GM18907 (cell line): Measurements from ENCODE around the gene GNB3.

Experiments
- ATAC-seq: cut with Tn5 transposase; IDR thresholded peaks from one replicate; pipeline ENCODE4 v1.9.1; 2021; ENCODE audit warnings: mild to moderate bottlenecking, moderate library complexity; ENCODE audit not compliant: unreplicated experiment

The GNB3 gene

DNA sequence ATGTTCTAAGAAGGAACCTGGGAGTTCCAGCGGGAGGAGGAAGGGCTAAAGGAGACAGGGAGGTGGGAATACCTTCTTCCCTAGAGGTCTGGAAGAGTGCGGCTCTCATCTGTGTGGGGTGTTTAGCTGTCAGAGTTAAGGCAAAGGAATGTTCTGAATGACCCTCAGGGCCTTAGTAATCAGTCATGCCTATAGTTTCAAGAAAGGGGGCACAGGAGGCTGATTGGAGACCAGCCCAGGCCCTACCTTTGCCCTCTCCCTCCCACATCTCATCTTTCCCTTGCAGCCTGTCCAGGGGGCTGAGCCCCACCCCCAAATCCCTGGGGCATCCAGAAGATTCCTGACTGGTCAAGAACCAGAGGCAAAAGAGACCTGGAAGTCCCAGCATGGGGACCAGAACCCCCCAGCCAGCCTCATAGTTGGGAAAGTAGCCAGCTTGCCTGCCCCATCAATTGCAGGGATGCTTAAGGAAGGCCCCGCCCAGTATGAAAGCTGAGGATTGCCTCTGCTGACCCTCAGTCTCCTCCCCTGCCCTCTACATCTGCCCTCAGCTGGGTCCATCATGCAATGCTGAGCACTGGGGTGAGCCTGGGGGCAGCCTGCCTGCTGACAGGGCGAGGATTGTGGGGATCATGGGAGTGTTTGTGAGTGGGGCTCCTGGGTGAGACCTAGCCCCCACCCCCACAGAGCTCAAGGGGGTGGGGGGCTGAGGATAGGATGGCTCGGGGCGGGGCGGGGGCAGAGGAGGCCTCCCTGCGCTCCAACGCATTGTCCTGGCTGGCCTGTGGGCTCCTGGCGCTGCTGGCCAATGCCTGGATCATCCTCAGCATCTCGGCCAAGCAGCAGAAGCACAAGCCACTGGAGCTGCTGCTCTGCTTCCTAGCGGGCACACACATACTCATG is 17.3 kb upstream of the GNB3 start:
- no peak for ATAC-seq

DNA sequence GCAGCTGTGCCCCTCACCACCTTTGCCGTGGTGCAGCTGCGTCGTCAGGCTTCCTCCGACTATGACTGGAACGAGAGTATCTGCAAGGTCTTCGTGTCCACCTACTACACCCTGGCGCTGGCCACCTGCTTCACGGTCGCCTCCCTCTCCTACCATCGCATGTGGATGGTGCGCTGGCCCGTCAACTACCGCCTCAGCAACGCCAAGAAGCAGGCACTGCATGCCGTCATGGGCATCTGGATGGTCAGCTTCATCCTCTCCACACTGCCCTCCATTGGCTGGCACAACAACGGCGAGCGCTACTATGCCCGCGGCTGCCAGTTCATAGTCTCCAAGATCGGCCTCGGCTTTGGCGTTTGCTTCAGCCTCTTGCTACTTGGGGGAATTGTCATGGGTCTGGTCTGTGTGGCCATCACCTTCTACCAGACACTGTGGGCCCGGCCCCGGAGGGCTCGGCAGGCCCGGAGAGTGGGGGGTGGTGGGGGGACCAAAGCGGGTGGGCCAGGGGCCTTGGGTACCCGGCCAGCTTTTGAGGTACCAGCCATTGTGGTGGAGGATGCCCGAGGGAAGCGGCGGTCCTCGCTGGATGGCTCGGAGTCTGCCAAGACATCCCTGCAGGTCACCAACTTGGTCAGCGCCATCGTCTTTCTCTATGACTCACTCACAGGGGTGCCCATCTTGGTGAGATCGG is 16.5 kb upstream of the GNB3 start:
- ATAC-seq: no peak

DNA sequence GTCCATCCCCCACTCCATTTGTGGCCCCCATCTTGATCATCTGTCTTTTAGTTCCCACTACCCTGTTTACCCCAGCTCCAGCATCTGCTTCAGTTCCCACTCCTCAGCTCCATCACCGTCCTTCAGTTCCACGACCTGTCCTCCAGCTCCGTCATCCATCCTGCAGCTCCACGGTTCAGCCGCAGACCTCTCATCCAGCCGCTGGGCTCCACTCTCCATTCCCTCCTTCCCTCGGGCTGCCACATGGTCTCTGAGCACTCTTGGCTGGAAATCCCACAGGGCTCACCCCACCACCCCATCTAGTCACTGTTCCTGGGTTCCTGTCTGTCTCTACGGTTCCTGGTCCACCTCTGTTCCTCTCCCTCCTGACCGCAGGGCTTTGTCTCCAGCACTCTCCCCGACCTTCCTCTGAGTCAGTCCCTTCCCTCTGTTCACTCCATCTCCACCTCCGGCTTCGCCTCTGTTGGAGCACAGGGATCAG is 15.8 kb upstream of the GNB3 start:
- ATAC-seq: no peak

DNA sequence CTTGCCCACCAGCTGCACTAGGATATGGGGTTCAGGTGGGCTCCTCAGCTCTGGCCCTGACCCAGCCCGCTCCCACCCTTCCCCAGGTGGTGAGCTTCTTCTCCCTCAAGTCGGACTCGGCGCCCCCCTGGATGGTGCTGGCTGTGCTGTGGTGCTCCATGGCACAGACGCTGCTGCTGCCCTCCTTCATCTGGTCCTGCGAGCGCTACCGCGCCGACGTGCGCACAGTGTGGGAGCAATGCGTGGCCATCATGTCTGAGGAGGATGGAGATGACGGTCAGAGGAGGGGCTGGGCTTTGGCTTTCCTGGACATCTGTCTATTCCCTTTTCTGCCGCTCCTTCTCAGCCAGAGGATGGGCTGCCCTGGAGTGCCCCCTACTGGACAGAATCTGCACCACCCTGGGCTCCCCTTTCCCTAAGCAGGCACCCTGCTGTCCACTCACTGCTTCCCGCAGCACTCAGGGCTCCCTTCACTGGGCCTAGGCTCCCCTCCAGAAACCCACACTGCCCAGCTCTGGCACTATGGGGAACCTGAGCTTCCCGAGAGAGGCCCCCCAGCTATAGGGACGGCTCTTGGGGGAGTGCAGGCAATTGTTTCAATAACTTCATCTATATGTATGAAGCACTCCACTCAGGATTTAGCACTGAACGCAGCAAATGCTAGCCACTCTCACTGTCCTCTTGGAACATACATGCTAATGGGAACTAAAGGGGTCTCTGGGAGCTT is 15.2 kb upstream of the GNB3 start:
- no peak for ATAC-seq

DNA sequence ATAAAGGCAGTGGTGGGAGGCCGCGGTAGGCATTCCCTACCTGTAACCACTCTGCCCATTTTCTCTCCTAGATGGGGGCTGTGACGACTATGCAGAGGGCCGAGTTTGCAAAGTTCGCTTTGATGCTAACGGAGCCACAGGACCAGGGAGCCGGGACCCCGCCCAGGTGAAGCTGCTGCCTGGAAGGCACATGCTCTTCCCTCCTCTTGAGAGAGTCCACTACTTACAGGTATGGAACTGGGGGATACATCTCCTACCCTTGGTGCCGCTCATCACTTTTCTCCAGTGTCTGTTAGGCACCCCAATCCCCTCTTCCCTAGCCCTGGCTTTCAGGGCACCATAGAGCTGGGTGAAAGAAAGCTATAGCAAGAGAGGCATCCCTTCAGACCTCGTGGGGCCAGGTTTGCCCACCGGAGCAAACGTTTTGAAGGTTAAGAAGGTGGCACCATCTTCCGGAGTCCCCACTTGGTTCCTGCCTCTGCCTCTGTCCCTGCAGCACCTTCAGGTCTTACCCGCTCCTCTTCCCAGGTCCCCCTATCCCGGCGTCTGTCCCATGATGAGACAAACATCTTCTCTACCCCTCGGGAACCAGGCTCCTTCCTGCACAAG is 14.5 kb upstream of the GNB3 start:
- ATAC-seq: no peak

DNA sequence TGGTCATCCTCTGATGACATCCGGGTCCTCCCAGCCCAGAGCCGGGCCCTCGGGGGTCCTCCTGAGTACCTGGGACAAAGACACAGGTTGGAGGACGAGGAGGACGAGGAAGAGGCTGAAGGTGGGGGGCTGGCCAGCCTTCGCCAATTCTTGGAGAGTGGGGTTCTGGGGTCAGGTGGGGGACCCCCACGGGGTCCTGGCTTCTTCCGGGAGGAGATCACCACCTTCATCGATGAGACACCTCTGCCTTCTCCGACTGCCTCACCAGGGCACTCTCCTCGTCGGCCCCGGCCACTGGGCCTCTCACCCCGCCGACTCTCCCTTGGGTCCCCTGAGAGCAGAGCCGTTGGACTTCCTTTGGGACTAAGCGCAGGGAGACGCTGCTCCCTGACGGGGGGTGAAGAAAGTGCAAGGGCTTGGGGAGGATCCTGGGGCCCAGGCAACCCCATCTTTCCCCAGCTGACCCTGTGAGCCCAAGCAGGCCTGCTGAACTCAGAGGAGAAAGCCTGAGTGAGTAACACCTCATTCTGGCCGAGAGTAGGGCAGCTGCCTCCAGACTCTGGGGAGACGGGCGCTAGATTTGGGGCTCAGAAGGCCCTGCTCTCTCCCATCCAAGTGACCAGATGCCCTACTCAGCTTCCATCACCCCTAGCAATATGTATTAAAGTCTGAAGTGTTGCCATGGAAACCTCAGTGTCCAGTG is 13.8 kb upstream of the GNB3 start:
- no peak for ATAC-seq

DNA sequence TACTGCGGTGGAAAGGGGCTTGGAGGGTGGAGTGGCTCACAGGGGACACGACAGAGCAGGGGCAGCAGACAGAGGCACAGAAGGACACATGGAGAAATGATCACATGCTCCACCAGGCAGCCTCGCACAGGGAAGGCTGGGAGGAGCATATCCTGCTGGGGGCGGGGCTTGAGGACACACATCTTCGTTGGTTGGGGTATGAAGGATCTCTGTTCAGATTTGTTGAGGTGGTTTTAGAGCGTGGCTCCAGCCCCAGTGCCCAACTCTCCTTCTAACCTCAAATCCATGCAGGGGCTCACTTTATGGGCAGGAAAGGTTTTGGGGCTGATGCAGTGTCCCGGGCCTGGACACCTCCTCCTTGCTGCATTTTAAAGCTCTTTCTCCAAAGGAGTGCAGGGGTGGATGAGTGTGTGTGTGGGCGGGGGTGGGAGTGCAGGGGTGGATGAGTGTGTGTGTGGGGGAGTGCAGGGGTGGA is 13.3 kb upstream of the GNB3 start:
- no peak for ATAC-seq

DNA sequence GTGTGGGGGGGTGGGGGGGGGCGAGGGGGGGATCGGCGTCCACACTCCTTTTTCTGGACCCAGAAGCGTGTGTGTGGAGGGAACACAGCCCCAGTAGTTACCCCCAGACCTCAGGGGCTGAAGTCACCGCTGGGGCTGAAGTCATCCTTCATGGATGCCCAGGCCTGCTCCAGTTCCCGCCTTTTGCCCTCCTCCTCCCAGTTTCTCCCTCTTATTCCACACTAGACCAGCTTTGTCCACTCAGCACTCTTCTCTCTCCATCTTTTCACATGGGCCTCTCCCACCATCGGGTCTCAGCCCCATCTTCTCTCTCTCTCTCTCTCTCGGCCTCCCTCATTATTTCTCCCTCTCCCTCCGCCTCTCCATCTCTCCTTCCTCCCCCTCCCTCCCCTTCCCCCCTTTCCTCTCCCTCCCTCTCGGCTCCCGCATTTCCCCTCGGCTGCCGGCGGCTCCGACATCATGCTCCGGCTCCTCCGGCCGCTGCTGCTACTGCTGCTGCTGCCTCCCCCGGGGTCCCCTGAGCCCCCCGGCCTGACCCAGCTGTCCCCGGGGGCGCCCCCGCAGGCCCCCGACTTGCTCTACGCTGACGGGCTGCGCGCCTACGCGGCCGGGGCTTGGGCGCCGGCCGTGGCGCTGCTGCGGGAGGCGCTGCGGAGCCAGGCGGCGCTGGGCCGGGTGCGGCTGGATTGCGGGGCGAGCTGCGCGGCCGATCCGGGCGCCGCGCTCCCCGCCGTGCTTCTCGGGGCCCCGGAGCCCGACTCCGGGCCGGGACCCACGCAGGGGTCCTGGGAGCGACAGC is 12.5 kb upstream of the GNB3 start, which contains the start of gene P3H3:
TSS of gene P3H3 (plus strand) at position 426 of the 799 bp plus-strand sequence. CDS start at position 460, 34 bp downstream.
- no peak for ATAC-seq

DNA sequence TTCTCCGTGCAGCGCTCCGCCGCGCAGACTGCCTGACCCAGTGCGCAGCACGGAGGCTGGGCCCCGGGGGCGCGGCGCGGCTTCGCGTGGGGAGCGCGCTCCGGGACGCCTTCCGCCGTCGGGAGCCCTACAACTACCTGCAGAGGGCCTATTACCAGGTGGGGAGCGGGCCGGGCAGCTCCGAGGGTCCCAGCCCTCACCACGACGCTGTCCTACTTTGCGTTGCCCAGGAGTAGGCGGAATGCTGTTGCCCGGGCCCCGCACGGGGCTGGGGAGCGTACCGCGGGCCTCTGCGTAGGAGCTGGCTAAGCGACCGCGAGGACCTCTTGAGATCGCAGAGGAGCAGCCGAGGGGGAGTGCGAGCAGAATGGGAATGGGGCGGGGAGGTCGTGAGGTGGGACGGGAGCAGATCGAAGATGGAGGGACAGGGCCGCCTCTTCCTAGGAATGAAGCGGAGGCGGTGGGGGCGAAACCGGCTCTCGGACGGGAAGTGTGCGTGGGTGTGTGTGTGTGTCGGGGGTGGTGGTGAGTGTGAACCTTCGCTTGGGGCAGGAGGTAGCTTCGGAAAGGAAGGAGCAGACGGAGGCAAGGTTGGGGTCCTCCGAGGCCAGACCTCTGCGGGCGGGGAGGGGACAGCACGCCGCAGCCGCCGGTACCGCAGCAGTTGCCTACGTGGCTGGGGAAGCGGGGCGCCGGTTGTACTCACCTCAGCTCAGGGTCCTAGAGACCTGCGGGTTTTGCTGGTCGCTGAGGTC is 11.8 kb upstream of the GNB3 start:
- ATAC-seq: no peak

DNA sequence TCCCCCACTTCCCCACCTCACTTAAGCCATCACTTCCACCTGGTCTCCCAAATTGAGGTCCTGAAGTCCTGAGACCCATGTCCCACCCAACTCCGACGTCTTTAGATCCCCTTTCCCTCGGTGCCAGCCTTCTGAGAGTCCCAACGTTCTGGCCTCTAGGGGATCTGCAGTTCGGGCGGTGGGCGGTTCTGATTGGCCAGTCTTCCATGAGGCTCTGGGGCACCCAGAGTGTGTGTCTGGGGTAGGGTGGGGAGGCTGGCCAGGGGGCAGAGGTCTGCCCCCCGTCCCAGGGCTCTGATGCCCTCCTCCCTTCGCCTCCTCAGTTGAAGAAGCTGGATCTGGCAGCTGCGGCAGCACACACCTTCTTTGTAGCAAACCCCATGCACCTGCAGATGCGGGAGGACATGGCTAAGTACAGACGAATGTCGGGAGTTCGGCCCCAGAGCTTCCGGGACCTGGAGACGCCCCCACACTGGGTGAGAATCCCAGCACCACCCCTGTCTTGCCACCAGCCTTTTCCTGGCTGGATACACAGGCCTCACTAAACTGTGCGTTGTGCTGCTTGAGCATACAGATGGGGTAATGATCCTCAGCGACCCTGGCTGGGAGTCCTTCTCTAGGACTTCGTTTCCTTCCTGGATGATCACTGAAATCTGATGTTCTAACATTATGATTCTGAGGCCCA is 11.0 kb upstream of the GNB3 start:
- ATAC-seq: no peak

DNA sequence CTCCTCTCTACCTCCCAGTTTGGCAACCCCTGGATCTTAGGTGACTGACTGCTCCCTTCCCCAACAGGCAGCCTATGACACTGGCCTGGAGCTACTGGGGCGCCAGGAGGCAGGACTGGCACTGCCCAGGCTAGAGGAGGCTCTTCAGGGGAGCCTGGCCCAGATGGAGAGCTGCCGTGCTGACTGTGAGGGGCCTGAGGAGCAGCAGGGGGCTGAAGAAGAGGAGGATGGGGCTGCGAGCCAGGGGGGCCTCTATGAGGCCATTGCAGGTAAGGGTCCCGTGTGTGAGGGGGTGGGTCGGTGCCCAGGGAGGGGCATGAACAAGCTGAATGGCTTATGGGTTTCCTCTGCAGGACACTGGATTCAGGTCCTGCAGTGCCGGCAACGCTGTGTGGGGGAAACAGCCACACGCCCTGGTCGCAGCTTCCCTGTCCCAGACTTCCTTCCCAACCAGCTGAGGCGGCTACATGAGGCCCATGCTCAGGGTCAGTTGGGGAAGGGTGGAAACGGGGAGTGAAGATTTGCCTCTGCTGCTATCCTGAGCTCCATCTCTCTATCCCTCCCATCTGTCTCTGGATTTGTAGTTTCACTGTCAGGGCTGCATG is 10.3 kb upstream of the GNB3 start:
- ATAC-seq: no peak

DNA sequence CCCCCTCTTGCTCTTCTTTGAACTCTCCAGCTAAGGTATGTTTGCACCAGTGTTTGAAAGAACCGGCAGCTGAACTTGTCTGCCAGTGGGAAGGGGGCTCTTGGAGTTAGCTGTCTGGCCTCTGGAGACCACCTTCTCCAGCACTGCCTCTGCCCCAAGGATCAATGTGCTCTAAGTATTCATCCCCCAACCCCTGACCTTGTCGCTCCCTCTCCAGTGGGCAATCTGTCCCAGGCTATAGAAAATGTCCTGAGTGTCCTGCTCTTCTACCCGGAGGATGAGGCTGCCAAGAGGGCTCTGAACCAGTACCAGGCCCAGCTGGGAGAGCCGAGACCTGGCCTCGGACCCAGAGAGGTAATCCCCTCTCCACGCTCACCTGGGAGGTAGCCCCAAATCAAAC is 9.7 kb upstream of the GNB3 start:
- no peak for ATAC-seq

DNA sequence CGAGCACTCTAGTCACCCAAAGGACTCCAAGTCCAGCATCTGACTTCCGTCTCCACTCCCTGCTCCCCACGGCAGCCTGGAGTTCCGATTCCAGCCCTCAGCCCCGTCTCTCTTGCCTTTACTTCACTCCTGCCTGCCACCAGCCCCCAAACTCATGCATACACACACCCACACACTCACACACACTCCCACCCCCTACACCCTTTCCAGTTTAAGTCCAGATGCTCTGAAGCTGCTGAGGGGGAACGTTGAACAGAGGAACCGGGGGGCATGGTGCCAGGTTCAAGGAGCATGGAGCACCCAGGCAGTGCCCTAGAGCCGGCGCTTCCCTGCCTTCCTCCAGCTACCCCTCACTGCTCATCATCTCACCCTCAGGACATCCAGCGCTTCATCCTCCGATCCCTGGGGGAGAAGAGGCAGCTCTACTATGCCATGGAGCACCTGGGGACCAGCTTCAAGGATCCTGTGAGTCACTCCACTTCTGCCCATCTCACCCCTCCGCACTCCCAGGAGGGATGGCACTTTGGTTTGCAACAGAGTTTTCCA is 9.2 kb upstream of the GNB3 start:
- ATAC-seq: no peak

DNA sequence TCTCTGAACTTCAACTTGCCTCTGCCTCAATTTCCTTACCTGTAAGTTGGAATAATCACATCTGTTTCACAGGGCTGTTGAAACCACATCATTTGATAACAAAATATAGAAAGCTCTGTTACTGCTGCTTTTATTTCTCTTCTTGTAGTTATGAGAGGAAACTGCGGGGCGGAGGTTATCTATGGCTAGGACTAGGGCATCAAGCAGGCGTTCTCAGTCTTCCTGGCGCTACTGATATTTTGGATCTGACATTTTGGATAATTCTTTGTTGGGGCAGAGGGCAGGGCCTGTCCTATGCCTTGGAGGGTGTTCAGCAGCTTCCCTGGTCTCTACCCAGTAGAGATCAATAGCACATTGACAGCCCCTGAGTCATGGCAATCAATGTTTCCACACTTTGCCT is 8.6 kb upstream of the GNB3 start:
- no peak for ATAC-seq

DNA sequence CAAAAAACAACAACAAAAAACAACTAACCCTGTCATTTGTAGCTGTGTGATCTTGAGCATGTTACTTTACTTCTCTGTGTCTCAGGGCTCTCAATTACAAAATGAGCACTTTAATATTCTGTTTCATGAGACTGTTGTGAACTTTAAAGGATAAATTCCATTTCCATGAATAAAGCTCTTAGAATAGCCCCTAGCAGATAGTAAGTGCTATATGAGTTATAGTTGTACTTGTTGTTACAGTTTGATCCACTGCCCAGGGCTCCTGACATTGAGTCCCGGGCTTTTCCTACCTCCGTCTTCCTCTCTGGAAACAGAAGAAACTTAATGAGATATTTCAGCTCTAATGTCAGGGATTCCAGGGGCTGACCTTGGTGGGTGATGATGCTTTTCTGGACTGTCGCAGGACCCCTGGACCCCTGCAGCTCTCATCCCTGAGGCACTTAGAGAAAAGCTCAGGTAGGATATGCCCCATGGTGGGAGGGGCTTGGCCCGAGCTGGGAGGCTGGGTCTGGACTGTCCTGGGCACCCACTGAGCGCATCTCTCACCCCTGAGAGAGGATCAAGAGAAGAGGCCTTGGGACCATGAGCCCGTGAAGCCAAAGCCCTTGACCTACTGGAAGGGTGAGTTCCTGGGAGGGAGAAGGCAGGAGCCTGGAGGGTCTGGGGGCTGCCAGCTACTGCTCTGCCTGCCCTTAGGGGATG is 7.4 kb upstream of the GNB3 start:
- ATAC-seq: no peak

DNA sequence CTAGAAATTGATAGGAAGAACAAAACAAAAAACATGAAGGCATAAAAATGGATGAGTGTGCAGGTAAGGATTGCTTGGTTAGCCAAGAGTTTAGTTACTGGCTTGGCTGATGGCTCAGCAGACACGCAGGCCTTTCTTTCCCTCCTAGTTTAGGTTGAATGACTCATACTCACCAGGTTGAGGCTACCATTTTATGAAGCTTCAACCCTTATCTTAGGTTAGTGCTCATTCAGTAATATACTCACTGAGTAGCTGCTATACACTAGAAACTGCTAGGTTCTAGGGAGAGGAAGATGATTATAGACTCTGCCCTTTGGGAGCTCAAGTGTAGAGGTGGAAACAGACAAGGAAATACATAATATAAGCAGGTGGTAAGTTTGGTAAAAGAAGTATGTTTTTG is 6.5 kb upstream of the GNB3 start:
- ATAC-seq: no peak

DNA sequence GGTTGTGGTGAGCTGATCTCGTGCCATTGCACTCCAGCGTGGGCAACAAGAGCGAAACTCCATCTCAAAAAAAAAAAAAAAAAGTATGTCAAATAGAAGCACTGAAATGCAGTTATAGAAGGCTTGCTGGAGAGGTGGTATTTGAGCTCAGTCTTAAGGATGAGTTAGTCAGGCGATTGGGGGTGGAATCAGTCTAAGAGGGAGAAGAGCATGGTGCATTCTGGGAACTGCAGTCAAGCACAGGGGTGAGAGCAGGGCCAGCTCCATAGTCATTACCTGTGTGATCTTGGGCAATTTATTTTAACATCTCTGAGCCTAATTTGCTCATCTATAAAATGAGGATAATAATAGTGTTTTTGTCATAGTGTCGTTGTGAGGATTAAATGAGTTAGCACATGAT is 5.9 kb upstream of the GNB3 start:
- no peak for ATAC-seq
